ENCODE data around the gene SLC17A4. TPM values are rescaled to one million over a fixed set of nuclear protein-coding genes. Genes with fewer than 3 reads are reported as not detected.

SLC17A4 gene
- total and polyA plus RNA-seq, 2 donors (not counting 3 experiments of a cell fraction or from before 2014, with no cell fraction given), result not detected

DNA sequence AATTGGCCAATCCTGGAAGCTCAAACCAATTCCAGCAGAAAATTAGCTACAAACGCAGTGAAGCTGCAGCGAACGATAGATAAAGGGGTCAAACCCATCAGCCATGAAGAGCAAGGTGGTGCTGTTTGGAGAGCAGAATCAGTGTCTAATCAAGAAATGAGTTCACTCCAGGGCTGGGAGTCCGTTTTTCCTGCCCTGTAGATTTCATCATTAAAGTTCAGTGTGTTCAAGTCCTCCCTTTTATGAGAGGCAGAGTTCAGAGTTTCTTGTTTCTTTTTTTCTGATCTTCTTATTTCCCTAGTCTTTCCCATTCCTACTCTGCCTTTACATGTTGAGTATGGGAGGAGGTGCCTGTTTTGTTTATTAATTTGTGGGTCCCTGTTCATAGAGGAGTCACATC is 46.9 kb downstream of the SLC17A4 start:
- Histone ChIP-seq H3K4me1 (ENCODE audit: control insufficient read depth, extremely low read depth, insufficient read depth, low read length) (no peaks in the 10 kb centered on the region), H3K4me2 (ENCODE audit: insufficient read depth, low read length) (no peak overlapping the region), H3K79me2 (ENCODE audit: control insufficient read depth, insufficient read depth, low read length) (no peaks in the 10 kb centered on the region), H3K4me3 (replicated peaks in 1 of 3; ENCODE audit: insufficient read depth in 1 of 3, low read depth in 1 of 3, low read length in 3 of 3) (no peak overlapping the region), H3K9me3 (replicated peaks; ENCODE audit: control insufficient read depth, insufficient read depth, low read length) (no peaks in the 10 kb centered on the region), H3K27me3 (ENCODE audit: control insufficient read depth in 2 of 2, insufficient read depth in 2 of 2, low read length in 2 of 2) (peaks cover 0 to 2% of the 10 kb centered on the region in 2 experiments), H3K9me1 (replicated peaks; ENCODE audit: control insufficient read depth, extremely low read depth, insufficient read depth, low read length) (no peaks in the 10 kb centered on the region), H2AFZ (ENCODE audit: low read depth, low read length) (no peak overlapping the region), H4K20me1 (replicated peaks; ENCODE audit: control insufficient read depth, extremely low read depth, insufficient read depth, low read length) (no peaks in the 10 kb centered on the region), H3K36me3 (ENCODE audit: control insufficient read depth in 2 of 2, extremely low read depth in 1 of 2, insufficient read depth in 2 of 2, low read length in 2 of 2) (no peaks in the 10 kb centered on the region), H3K27ac (ENCODE audit: insufficient read depth, low read depth, low read length) (no peak overlapping the region), H3K9ac (replicated peaks; ENCODE audit: extremely low read depth, insufficient read depth, low read length) (no peak overlapping the region)
- intact Hi-C loops (cut with micrococcal nuclease), result no loop called here
- POLR2A ChIA-PET, result no interaction called here
- DNase-seq (ENCODE audit: low read depth, low spot score) (no peak), FAIRE-seq (no peak)
- CTCF ChIA-PET, result no interaction called here
- TF ChIP-seq POLR2A (IDR thresholded peaks at IDR 0.05; ENCODE audit: low read depth, low read length) (no peak), POLR2AphosphoS5 (IDR thresholded peaks at IDR 0.05; ENCODE audit: insufficient read depth, low read depth, low read length) (no peak)
- TF ChIP-seq, protein P1, sequence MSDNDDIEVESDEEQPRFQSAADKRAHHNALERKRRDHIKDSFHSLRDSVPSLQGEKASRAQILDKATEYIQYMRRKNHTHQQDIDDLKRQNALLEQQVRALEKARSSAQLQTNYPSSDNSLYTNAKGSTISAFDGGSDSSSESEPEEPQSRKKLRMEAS (IDR thresholded peaks at IDR 0.05; ENCODE audit: insufficient read depth, insufficient read length), result no peak
- TF ChIP-seq, protein P2, sequence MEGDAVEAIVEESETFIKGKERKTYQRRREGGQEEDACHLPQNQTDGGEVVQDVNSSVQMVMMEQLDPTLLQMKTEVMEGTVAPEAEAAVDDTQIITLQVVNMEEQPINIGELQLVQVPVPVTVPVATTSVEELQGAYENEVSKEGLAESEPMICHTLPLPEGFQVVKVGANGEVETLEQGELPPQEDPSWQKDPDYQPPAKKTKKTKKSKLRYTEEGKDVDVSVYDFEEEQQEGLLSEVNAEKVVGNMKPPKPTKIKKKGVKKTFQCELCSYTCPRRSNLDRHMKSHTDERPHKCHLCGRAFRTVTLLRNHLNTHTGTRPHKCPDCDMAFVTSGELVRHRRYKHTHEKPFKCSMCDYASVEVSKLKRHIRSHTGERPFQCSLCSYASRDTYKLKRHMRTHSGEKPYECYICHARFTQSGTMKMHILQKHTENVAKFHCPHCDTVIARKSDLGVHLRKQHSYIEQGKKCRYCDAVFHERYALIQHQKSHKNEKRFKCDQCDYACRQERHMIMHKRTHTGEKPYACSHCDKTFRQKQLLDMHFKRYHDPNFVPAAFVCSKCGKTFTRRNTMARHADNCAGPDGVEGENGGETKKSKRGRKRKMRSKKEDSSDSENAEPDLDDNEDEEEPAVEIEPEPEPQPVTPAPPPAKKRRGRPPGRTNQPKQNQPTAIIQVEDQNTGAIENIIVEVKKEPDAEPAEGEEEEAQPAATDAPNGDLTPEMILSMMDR (IDR thresholded peaks at IDR 0.05; ENCODE audit: extremely low read depth in 1 of 2, insufficient read depth in 1 of 2, low read depth in 1 of 2, low read length in 2 of 2), result no peak
- no TSS peak for BruUV-seq (replicated peaks)
- dilution Hi-C loops (cut with MboI; ENCODE audit: extremely low pct_ligation_motif_present, low sequenced_read_pairs), result no loop called here

DNA sequence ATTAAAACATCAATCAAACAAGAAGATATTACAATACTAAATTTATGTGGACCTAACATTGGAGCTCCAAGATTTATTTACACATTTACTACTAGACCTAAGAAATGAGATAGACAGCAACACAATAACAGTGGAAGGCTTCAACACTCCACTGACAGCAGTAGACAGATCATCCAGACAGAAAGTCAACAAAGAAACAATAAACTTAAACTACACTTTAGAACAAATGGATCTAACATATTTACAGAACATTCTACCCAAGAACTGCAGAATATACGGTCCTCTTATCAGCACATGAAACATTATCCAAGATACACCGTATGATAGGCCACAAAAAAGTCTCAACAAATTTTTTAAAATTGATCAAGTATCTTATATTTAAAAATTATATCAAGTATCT is 50.3 kb downstream of the SLC17A4 start:
- no peaks in the 10 kb centered on the region for H4K20me1 ChIP-seq (replicated peaks; ENCODE audit: control insufficient read depth, extremely low read depth, insufficient read depth, low read length)
- no TSS peak for BruUV-seq (replicated peaks)
- FAIRE-seq (no peak), DNase-seq (ENCODE audit: low read depth, low spot score) (no peak)
- no peak overlapping the region for H3K27ac ChIP-seq (ENCODE audit: insufficient read depth, low read depth, low read length)
- no peak overlapping the region for H3K9ac ChIP-seq (replicated peaks; ENCODE audit: extremely low read depth, insufficient read depth, low read length)
- H3K4me3 ChIP-seq (replicated peaks in 1 of 3; ENCODE audit: insufficient read depth in 1 of 3, low read depth in 1 of 3, low read length in 3 of 3), result no peak overlapping the region
- CTCF ChIA-PET, result no interaction called here
- no peak overlapping the region for H3K4me2 ChIP-seq (ENCODE audit: insufficient read depth, low read length)
- intact Hi-C loops (cut with micrococcal nuclease), result no loop called here
- no peak overlapping the region for H2AFZ ChIP-seq (ENCODE audit: low read depth, low read length)
- H3K36me3 ChIP-seq (ENCODE audit: control insufficient read depth in 2 of 2, extremely low read depth in 1 of 2, insufficient read depth in 2 of 2, low read length in 2 of 2), result no peaks in the 10 kb centered on the region
- H3K27me3 ChIP-seq (ENCODE audit: control insufficient read depth in 2 of 2, insufficient read depth in 2 of 2, low read length in 2 of 2), result peaks cover 0 to 2% of the 10 kb centered on the region in 2 experiments
- H3K9me1 ChIP-seq (replicated peaks; ENCODE audit: control insufficient read depth, extremely low read depth, insufficient read depth, low read length), result no peaks in the 10 kb centered on the region
- no peaks in the 10 kb centered on the region for H3K9me3 ChIP-seq (replicated peaks; ENCODE audit: control insufficient read depth, insufficient read depth, low read length)
- no peak for TF ChIP-seq POLR2AphosphoS5 (IDR thresholded peaks at IDR 0.05; ENCODE audit: insufficient read depth, low read depth, low read length)
- no peak for TF ChIP-seq GATA2 (IDR thresholded peaks at IDR 0.05; ENCODE audit: insufficient read depth, insufficient read length, low read depth, low read length)
- no peak for TF ChIP-seq JUN (IDR thresholded peaks at IDR 0.05; ENCODE audit: borderline replicate concordance, insufficient read depth, insufficient read length, low read depth)
- no peak for TF ChIP-seq POLR2A (IDR thresholded peaks at IDR 0.05; ENCODE audit: low read depth, low read length)
- no peak for TF ChIP-seq EZH2 (IDR thresholded peaks at IDR 0.05; ENCODE audit: borderline replicate concordance, low read depth, low read length, severe bottlenecking)
- dilution Hi-C loops (cut with MboI; ENCODE audit: extremely low pct_ligation_motif_present, low sequenced_read_pairs), result no loop called here
- H3K79me2 ChIP-seq (ENCODE audit: control insufficient read depth, insufficient read depth, low read length), result no peaks in the 10 kb centered on the region
- POLR2A ChIA-PET, result no interaction called here
- no peaks in the 10 kb centered on the region for H3K4me1 ChIP-seq (ENCODE audit: control insufficient read depth, extremely low read depth, insufficient read depth, low read length)
